CD4-positive, alpha-beta T cell treated with Interleukin-15 for 4 hours (primary cell): ENCODE data around the gene DDX50.

Experiments
- DNase-seq: peaks from one replicate; pipeline ENCODE4 v3.0.0-alpha.2; 2020; ENCODE audit warnings: low spot score

Gene DDX50

DNA sequence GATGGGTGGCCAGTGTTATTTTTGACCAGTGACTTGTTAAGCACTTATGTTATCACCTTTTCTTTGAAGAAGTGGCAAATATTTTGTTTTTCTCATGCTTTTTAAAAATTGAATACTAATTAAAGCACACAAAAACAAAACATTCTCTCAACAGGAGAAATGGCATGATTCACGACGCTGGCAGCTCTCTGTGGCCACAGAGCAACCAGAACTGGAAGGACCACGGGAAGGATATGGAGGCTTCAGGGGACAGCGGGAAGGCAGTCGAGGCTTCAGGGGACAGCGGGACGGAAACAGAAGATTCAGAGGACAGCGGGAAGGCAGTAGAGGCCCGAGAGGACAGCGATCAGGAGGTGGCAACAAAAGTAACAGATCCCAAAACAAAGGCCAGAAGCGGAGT is 81.3 kb downstream of the DDX50 start:
- DNase-seq, result no peak

DNA sequence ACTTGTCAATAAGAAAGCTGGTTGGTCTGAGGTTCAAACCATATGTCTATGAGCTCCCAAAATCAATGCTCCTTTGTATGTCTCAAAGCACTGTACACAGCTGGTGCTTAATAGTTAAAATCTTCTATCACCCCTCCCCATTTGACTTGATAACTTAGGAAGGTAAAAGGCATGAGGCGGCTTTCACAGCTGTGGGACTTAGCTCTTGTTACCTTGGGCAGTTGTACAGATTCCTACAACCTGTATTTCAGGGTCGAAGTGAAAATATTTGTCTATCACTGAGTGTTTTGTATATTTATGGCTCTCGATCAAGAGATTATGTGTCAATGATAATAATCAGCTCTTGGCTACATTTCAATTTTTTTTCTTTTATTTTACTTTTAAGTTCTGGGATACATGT is 86.5 kb downstream of the DDX50 start:
- DNase-seq, result no peak

DNA sequence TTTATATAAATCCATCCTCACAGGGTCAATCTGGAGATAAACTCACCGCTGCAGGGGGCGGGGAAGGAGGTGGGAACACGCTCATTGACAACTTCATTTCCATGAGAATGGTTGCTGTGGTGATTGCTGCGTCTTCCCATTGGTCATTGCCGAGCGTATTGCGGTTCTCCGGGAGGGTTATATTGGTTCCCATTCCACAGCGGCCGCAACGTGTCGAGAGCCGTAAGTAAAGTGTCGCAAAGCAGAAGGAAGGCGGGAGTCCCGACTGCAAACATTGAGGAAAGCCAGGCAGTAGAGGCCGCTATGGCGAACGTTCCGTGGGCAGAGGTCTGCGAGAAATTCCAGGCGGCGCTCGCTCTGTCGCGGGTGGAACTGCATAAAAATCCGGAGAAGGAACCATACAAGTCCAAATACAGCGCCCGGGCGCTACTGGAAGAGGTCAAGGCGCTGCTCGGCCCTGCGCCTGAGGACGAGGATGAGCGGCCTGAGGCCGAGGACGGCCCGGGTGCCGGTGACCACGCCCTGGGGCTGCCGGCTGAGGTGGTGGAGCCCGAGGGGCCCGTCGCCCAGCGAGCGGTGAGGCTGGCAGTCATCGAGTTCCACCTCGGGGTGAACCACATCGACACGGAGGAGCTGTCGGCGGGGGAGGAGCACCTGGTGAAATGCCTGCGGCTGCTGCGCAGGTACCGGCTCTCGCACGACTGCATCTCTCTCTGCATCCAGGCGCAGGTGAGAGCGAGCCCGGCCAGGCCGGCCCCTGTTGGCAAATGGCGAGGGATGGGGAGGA is 87.6 kb downstream of the DDX50 start, which contains the start of gene KIFBP:
Gene KIFBP, plus strand, starts transcription at position 274 of the 787 bp plus-strand sequence. Its CDS starts 30 bp downstream, at position 304.
- DNase-seq, result peak; percentile 88

GRCh38 chr10:68989317-68989990 is 88.3 kb downstream of the DDX50 start:
- no peak for DNase-seq

DNA sequence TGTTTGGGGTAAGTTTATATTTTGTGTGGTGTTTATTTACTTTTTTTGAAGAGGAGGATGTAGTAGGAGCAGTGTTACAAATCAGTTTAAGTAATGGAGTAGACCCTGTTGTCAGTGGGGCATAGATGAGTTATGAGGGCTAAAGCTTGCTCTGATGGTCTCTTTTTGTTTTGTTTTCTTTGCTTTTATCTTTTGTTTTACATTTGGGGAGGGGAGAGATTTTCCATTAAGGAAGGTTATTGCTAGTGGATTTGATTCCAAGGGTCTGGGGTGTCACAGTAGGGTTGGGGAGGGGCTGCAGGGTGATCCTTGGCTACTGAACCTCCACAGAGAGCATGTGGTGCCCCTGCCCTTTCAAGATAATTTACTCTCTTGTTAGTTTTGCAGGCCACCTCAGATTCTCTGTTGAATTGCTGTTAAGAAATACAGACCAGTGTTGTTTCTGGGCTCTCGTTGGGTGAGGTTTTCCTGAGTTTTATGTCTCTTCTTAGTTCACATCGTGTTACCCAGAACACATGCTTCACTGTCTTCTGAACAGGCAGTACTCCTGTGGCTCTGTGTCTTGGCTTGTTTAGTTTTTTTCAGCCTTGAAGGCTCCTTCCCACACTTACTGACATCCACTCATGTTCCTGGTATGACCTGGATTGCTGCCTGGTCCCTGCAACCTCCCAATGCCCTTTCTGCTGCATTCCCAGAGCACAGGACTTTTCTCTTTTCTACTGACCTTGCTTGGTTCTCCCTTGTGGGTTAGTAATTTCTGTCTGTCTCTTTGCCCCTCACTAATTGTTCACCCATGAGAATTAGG is 91.7 kb downstream of the DDX50 start:
- DNase-seq, result no peak
